HEK293T (cell line): ENCODE measurements around the gene CCDC102B.

ENCODE experiments used
- ARNT ChIP-seq: fragments of 450-650 bp; IDR thresholded peaks from 2 replicates; pipeline ENCODE4 v1.6.1; 2017; ENCODE audit warnings: mild to moderate bottlenecking
- BHLHE40 ChIP-seq: fragments of 450-650 bp; IDR thresholded peaks from 2 replicates; pipeline ENCODE4 v1.6.1; 2016; ENCODE audit warnings: mild to moderate bottlenecking, moderate library complexity, borderline replicate concordance
- CTBP1 ChIP-seq: fragments of 450-650 bp; IDR thresholded peaks from 2 replicates; pipeline ENCODE4 v1.6.1; 2016; ENCODE audit warnings: borderline replicate concordance
- ELF4 ChIP-seq: fragments of 450-650 bp; IDR thresholded peaks from 2 replicates; pipeline ENCODE4 v1.6.1; 2017; ENCODE audit warnings: antibody characterized with exemption
- FOXA1 ChIP-seq: fragments of 450-650 bp; IDR thresholded peaks from 2 replicates; pipeline ENCODE4 v1.6.1; 2016; ENCODE audit warnings: mild to moderate bottlenecking
- FOXK2 ChIP-seq: fragments of 450-650 bp; IDR thresholded peaks from 2 replicates; pipeline ENCODE4 v1.6.1; 2016; ENCODE audit warnings: mild to moderate bottlenecking
- FOXM1 ChIP-seq: fragments of 450-650 bp; IDR thresholded peaks from 2 replicates; pipeline ENCODE4 v1.6.1; 2017; ENCODE audit warnings: mild to moderate bottlenecking, borderline replicate concordance
- HDGF ChIP-seq: fragments of 450-650 bp; IDR thresholded peaks from 2 replicates; pipeline ENCODE4 v1.6.1; 2017; ENCODE audit warnings: antibody characterized with exemption, borderline replicate concordance
- LEF1 ChIP-seq: fragments of 450-650 bp; IDR thresholded peaks from 2 replicates; pipeline ENCODE4 v1.6.1; 2017; ENCODE audit warnings: mild to moderate bottlenecking, borderline replicate concordance
- PKNOX1 ChIP-seq: fragments of 450-650 bp; IDR thresholded peaks from 2 replicates; pipeline ENCODE4 v1.6.1; 2016
- SP1 ChIP-seq: fragments of 450-650 bp; IDR thresholded peaks from 2 replicates; pipeline ENCODE4 v1.6.1; 2017
- SUZ12 ChIP-seq: fragments of 450-650 bp; IDR thresholded peaks from 2 replicates; pipeline ENCODE4 v1.6.1; 2016; ENCODE audit warnings: mild to moderate bottlenecking
- TARDBP ChIP-seq: fragments of 450-650 bp; IDR thresholded peaks from 2 replicates; pipeline ENCODE4 v1.6.1; 2016
- ZNF384 ChIP-seq: fragments of 450-650 bp; IDR thresholded peaks from 2 replicates; pipeline ENCODE4 v1.6.1; 2016

GRCh38 chr18:68800075-68800474 is 2.2 kb downstream of the CCDC102B start:
- TF ChIP-seq ELF4 (no peak), SP1 (no peak), FOXM1 (no peak), HDGF (no peak), FOXA1 (no peak), BHLHE40 (no peak), SUZ12 (no peak), LEF1 (no peak), FOXK2 (no peak), ZNF384 (no peak), TARDBP (no peak), PKNOX1 (no peak), CTBP1 (no peak), ARNT (no peak)
